ELF-1 (cell line): ENCODE data around the gene SLC22A2.
"Not testable (repeated sequence)": the region's sequence is repeated elsewhere in the genome, so short reads cannot be mapped to it uniquely, and the experiment has no call there.

Source experiments
- DNase-seq: peaks from one replicate; pipeline ENCODE4 v3.0.0-alpha.2; 2016; ENCODE audit warnings: low read depth, low spot score

SLC22A2 gene

DNA sequence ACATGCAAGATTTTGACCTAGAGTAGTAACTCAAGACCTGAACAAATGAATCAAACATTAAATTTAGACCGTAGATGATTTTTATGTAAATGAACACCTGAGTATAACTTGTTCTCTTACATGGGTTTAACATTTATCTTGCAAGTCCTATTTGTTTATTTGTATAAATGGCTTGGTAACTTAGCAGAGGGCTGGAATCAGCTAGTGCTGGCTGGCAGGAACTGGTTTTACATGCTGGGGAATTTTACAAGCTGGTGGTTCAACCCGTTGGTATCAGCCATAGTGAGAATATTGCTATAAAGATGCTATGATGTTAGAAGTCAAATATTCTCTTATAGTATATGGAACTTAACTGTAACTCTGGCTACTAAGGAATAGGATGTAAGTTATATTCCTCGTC lies 8.9 kb downstream of the SLC22A2 start:
- no peak for DNase-seq

DNA sequence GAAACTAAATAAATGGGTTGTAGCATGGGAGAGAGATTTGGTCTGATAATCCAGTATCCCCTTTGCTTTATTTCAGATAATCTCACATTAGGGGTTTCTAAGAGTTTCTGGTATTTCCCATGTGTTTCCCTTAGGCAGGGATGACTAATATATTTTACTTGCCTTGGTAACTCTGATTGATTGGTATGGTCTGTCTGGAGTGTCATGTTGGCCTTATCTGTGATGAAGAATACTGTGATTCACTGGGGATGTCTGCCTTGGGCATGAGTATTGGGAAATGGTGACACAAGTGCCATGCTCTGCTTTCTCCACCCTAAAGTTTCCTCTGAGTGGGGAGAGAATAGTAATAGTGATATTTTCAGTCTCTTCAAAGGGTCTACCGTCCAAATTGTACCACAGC lies 10.1 kb downstream of the SLC22A2 start:
- no peak for DNase-seq

DNA sequence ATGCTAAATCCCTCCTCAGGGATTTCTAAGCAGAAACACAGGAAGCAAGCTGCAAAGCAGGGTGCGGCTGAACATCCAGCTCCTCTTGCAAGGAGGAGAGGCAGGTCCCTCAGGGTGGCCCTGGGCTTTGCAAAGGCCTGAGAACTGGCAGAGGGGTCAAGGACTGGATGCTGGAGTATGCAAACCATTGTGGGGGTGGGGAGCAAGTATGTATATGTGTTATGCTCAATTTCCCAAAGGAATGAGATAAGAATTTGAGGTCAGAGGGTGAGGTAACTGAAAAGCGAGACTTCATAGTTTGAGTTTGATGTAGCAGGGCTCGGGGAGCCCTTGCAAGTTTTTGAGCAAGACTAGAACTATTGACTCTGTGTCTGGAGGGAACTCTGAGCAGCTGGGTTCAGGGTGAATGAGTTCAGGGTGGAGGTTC lies 11.2 kb downstream of the SLC22A2 start:
- no peak for DNase-seq

DNA sequence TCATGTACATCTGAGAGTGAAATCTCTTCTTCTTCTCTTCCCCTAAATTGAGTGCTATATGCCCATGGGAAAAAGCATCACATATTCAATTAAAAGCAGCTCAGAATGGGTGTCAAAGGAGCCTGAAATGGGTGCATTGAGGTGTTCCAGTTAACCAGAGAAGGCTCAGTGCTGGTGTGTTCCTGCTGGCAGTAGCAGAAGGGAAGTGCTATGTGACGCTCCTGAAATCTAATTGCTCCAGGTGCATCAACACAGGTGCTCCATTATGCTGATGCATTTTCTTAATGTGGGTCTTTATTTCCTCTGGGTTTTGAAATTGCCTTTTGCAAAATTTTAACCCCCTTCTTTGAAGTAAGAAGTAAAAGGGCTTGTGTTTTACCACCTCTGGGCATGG lies 17.9 kb downstream of the SLC22A2 start:
- no peak for DNase-seq

DNA sequence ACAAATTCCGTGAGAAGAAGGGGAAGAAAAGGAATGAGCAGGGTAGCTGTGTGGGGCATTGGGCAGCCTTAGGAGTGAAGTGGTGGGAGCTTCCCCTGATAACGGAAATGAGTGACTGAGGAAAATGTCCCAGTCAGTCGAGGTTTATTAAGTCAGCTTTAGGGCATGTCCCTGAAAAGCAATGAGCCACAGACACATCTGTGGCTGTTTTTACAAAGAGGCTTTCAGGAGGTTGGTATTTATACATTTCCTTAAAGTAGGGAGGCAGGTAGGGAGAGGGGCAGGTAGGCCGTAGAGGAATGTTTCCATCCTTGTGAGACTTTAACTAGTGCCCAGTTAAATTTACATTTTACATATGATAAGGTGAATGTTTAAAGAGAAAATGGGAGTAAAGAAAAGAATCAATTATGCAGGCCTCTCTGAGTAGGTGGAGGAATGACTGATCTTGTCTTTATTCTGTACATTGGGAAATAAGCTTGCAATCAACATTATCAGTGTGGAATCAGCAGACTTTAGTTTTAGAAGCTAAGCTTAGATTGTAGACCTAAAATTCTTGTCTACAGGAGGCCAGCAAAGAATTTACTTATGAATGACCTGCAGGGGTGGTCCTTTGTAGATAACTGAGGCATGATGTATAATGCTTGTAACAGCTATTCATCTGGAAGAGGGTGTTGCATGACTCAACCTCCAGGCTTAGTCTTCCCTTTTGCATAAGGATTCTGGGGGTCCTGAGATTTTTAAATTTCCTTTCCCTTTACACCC lies 18.5 kb downstream of the SLC22A2 start:
- DNase-seq = no peak

DNA sequence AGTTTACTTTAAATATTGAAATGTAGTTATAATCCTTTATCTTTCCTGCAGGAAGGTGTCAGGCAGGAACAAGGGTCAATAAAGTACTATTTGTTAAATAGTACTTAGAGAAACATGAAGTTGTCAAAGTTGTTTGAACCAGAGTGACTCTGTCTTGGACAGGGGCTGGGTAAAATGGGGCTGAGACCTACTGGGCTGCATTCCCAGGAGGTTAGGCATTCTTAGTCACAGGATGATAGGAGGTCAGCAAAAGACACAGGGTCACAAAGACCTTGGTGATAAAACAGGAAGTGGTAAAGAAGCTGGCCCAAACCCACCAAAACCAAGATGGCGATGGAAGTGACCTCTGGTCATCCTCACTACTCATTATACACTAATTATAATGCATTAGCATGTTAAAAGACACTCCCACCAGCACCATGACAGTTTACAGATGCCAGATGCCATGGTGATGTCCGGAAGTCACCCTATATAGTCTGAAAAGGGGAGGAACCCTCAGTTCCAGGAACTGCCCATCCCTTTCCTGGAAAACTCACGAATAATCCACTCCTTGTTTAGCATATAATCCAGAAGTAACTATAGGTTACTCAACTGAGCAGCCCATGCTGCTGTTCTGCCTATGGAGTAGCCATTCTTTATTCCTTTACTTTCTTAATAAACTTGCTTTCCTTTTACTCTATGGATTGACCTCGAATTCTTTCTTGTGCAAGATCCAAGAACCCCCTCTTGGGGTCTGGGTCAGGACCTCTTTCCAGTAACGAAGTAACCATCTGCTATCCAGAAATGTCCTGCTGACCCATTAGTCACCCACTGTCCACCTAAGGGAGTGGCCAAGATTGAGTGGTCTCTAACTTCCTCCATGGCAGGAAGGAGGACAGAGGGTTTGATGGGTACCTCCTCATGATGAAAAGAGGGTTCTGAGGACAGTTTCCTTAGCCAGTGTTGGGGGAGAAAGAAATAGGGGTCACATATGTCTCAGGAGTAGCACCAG lies 19.6 kb downstream of the SLC22A2 start:
- no peak for DNase-seq

DNA sequence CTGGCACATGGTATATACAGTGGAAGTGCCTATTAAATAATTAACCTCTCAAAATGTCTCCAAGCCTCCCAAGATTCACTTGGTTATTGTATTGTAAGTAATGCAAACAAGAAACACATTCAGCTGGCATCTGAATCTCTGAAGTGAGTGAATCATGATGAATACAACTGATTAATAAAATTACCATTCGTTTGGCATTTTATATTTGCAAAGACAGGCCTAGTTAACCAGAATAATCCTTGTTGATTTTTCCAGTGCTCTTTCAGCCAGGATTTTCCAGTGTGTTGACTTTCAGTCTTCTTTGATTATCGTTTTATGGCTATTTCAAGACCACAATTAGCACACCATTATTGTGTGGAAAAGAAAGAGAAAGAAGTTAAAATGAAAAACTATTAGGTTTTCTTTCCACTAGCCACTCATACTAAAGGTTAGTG lies 20.3 kb downstream of the SLC22A2 start:
- no peak for DNase-seq

DNA sequence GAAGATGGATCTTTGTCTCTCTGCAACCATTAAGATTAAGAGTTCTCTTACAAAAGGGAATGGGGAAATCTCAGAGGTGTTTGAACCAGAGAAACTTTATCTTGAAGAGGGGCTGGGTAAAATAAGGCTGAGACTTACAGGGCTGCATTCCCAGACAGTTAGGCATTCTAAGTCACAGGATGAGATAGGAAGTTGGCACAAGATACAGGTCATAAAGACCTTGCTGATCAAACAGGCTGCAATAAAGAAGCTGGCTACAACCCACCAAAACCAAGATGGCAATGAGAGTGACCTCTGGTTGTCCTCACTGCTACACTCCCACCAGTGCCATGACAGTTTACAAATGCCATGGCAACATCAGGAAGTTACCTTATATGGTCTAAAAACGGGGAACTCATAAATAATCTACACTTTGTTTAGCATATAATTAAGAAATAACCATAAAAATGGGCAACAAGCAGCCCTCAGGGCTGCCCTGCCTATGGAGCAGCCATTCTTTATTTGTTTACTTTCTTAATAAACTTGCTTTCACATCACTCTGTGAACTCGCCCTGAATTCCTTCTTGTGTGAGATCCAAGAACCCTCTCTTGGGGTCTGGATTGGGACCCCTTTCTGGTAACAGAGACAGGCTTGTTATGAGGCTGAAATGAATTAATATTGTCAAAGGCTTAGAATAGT lies 20.9 kb downstream of the SLC22A2 start:
- DNase-seq = not testable (repeated sequence)

DNA sequence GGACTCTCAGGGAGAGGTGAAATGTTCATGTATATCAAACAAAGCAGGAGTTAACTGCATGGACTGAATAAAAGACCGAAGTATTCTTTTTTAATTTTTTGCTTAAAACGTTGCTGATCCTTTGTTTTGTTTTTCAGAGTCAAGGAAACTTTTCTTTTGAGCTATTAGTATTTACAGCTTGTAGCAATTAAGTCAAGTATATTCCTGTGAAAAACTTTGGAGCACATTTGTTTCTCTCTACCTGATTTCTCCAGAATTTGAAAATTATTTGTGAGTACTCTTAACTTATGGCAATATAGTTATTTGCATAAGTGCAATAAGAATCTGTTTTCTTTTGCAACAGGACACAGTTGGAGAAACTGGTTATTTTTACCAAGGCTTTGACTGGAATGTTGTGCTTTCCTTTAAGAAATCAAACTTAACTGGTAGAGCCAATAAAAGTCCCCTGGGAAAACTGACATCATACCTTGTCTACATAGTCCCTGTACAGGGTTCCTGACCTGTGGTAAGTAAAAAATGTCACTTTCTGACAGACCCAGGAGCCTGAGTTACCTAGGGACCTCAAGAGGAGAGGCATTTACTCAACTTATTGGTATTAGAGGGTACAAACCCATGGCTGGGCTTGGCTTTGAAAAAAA lies 22.3 kb downstream of the SLC22A2 start:
- DNase-seq = not testable (repeated sequence)

DNA sequence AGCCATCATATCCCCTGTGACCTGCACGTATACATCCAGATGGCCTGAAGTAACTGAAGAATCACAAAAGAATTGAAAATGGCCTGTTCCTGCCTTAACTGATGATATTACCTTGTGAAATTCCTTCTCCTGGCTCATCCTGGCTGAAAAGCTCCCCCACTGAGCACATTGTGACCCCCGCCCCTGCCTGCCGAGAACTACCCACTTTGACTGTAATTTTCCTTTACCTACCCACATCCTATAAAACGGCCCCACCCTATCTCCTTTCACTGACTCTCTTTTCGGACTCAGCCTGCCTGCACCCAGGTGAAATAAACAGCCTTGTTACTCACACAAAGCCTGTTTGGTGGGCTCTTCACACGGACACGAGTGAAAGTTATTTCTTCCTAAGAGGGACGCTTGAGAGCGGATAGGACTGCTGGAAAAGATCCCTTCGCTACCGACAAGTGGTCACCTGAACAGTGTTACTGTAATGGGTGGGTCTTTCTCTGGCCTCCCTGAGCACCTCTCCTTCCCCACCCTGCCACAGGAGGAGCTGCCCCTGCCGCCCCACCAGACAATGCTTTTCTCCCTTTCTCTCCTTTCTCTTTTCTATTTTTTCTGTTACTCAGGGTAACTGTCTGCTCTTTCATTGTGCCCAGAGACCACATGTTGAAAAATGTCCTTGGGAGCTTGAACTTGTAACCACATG lies 24.5 kb downstream of the SLC22A2 start:
- not testable (repeated sequence) for DNase-seq

DNA sequence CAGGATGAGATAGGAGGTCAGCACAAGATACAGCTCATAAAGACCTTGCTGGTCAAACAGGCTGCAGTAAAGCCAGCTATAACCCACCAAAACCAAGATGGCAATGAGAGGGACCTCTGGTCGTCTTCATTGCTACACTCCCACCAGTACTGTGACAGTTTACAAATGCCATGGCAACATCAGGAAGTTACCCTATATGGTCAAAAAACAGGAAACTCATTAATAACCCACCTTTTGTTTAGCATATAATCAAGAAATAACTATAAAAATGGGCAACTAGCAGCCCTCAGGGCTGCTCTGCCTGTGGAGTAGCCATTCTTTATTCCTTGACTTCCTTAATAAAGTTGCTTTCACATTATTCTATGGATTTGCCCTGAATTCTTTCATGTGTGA lies 30.9 kb downstream of the SLC22A2 start:
- no peak for DNase-seq

DNA sequence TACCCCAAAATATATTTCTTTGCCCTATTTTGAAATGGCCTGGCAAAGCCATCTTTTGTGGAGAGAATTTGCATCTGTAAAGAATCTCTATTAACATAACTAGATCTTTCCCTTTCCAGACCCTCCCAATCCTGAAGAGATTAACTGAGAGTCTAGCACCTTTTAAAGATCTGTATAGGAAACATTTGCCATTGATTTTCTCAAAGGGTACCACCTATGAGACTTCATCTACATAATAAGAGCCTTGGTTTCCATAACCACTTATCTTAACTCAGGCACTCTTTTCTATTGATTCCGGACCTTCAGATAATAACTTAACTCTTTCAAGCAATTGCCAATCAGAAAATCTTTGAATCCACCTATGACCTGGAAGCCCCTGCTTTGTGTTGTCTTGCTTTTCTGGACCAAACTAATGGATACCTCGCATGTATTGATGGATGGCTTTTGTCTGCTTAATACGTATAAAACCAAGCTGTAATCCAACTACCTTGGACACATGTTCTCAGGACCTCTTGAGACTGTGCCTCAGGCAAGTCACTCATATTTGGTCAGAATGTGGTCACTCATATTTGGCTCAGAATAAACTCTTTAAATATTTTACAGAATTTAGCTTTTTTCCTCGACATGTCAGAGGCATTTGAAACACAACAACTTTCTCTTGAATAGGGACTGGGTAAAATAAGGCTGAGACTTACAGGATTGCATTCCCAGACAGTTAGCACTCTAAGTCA lies 31.4 kb downstream of the SLC22A2 start:
- DNase-seq = no peak

DNA sequence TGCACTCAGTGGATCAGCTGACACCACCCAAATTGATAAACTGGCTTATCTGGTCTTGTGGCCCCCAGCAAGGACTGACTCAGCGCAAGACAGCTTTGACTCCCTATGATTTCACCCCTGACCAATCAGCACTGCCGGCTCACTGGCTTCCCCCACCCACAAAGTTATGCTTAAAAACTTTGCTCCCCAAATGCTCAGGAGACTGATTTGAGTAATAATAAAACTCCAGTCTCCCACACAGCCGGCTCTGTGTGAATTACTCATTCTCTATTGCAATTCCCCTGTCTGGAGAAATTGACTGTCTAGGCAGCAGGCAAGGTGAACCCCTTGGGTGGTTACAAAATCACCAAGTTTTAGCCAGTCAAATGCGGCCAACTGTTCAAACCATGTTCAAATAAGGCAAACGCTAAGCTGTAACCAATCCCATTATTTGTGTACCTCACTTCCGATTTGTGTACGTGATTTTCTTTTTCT lies 32.5 kb downstream of the SLC22A2 start:
- peak; percentile 55 for DNase-seq

DNA sequence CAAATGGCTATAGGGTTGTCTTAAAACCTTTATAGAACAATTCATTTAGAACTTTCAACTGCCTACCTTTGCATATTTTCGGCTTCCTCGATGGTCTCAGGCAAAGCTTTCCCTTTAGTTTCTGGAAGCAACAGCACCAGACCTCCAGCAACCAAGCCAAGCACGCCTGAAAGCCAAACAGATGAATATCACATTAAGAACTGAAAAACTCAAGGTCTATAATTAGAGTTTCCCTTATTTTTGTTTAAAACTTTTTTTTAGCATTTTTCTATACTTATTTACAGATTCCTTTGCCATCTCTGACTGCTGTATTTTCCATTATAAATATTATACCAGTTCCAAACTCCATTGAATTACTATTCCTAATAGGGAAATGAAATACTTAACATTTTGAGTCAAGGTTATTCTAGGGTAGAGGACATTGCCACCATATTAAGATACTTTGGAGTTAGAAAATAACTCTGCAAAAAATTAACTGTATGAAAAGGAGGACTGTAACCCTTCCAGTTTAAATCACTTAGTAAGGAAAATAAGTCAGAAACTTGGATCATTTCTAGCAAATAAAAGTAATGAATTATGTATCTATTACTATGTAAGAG lies 33.9 kb downstream of the SLC22A2 start:
- DNase-seq = no peak

DNA sequence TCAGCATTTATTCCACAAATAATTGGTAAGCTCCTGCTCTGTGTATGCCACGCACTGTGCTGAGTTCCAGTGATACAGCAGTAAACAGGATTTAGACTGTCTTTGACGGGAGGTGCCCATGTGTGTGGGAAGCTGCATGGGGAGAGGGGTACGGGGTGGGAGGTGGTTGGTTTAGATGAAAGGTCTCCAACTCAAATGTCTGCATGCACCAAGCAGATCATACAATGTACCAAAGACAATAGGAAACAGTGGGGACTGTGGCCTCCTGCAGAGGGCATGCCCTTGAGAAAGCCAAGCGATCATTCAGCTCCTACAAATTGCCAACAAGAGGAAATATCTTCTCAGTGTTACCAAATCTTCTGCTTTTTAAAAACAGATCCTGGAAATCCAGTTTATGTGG lies 36.1 kb downstream of the SLC22A2 start:
- DNase-seq = peak; percentile 41

DNA sequence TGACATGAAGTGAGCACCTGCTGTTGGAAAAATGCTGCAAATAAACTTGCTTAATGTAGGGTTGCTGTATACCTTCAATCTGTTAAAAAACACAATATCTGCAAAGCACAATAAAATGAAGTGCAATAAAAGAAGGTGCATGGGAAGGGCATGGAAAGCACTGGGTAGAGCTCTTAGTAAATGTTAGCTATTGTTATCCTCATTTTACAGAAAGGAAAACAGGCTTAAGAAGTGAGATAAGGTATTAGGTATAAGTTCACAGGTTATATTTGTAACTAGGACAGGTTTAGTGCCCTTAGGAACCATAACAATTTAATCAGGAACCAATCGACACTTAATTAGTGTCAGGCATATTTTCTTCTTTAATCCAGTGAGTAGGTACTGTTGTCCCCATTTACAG lies 36.7 kb downstream of the SLC22A2 start:
- DNase-seq = no peak

DNA sequence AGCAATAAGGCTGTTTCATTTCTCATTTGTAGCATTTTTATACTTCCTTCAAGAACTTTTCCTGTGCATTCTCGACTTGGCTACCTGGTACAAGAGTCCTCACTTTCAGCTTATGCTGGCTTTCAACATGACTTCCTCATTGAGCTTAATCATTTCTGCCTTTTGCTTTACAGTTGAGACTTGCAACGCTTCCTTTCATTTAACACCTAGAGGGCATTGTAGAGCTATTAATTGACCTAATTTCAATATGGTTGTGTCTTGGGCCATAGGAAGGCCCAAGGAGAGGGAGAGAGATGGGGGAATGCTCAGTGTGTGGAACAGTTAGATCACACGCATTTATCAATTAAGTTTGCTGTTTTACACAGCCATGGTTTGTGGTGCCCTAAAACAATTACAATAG lies 37.2 kb downstream of the SLC22A2 start:
- DNase-seq = no peak

DNA sequence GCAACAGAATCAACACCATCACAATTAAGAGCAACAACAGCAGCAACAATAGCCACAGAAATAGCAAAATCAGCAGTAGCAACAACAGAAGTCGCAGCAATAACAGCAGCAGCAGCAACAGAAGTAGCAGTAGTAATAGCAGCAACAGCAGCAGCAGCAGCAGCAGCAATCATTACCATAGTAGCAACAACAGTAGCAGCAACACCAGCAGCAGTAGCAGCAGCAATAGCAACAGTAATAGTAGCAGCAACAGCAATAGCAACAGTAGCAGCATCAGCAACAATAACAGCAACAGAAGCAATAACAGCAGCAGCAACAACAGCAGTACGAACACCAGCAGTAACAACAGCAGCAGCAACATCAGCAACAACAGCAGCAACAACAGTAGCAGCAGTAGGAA lies 39.8 kb downstream of the SLC22A2 start:
- DNase-seq = no peak

DNA sequence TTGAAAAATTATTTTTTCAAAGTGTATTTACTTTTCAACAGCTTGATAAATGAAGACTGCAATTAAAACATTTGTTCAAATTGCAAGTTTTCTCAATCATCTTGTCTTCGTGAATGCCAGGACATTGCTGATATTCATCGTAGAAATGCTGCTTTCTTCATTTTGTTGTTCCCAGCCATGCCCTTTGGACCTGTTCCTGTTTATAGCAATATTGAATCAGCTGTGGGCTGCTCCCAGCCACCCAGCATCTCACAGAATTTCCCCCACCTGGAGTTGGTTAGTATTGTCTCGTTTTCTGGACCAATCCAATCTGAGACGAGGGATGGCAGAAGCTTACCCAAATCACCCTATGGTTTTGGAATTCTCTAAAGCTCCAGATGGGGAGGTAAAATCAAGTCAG lies 40.8 kb downstream of the SLC22A2 start:
- DNase-seq = no peak

DNA sequence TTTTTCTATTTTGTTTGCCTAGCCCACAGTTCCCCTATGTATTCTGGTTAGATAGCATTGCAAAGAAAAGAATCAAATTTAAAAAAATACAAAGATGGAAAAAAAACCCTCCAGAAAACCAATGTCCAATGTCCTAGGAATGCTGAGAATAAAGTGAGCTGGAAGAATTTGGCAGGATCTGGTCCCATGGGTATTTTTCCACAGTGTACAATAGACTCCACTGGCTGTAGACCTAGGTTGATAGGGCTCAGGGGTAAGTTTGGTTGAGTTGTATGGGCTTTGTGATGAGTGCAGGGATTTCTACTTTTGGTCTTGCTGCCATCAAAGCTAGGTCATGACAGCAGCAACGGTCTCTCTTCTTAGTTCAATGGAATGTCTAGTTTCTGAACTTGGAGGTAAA lies 41.5 kb downstream of the SLC22A2 start:
- no peak for DNase-seq
